ENCODE data around the gene SAMSN1.

GRCh38 chr21:14451546-14451945, 94.6 kb downstream of the SAMSN1 start:
- TF ChIP-seq CTCF (IDR thresholded peaks at IDR 0.05) = no peak
- no peak for TF ChIP-seq POLR2A (IDR thresholded peaks at IDR 0.05; ENCODE audit: low read depth)
- TF ChIP-seq EP300 (IDR thresholded peaks at IDR 0.05) = no peak
